Measurements from ENCODE around the gene S100A12.

GRCh38 chr1:153395136-153395685, 19.8 kb upstream of the S100A12 start:
- TF ChIP-seq CTCF (IDR thresholded peaks at IDR 0.05; ENCODE audit: low read length) (no peak), EZH2 (optimal IDR thresholded peaks at IDR 0.05; ENCODE audit: low read depth, low read length) (no peak)
